Liver (tissue), 9 donors: ENCODE data around the gene B3GALNT2. TPM values are rescaled to one million over a fixed set of nuclear protein-coding genes. Genes with fewer than 3 reads are reported as not detected.

Experiments used
- DNase-seq: peaks from one replicate; pipeline ENCODE4 v3.0.0-alpha.2; 2017; ENCODE audit warnings: low spot score
- H3K27ac ChIP-seq, 2 donors: one replicate each; pipeline ENCODE4 v1.7.0; 2013; ENCODE audit warnings: inconsistent platforms in 2 of 2, low read length in 2 of 2, control low read depth in 1 of 2, low read depth in 1 of 2, mild to moderate bottlenecking in 1 of 2
- H3K27me3 ChIP-seq, 4 donors: one replicate each; pipeline versions ENCODE4 v1.6.1 to v1.7.0; 2013; ENCODE audit warnings: low read length in 3 of 4, inconsistent platforms in 1 of 4, mild to moderate bottlenecking in 1 of 4, moderate library complexity in 1 of 4; ENCODE audit not compliant: control insufficient read depth in 4 of 4, insufficient read depth in 4 of 4
- H3K36me3 ChIP-seq, 4 donors: one replicate each; pipeline versions ENCODE4 v1.6.1 to v1.7.0; 2013; ENCODE audit warnings: low read length in 3 of 4, mild to moderate bottlenecking in 3 of 4, low read depth in 1 of 4, moderate library complexity in 1 of 4; ENCODE audit not compliant: control insufficient read depth in 4 of 4, insufficient read depth in 3 of 4
- H3K4me1 ChIP-seq, 4 donors: one replicate each; pipeline versions ENCODE4 v1.6.1 to v1.7.0; 2013; ENCODE audit warnings: low read length in 3 of 4, mild to moderate bottlenecking in 3 of 4, moderate library complexity in 1 of 4; ENCODE audit not compliant: control insufficient read depth in 4 of 4, insufficient read depth in 4 of 4
- H3K4me3 ChIP-seq, 3 donors: one replicate each; pipeline versions ENCODE4 v1.6.1 to v1.7.0; 2013; ENCODE audit warnings: low read length in 3 of 3, control low read depth in 1 of 3, low read depth in 1 of 3, mild to moderate bottlenecking in 1 of 3
- H3K9ac ChIP-seq, 2 donors: one replicate each; pipeline ENCODE4 v1.7.0; 2013; ENCODE audit warnings: low read length in 2 of 2, mild to moderate bottlenecking in 2 of 2, moderate library complexity in 2 of 2, control low read depth in 1 of 2, low read depth in 1 of 2
- H3K9me3 ChIP-seq, 4 donors: one replicate each; pipeline versions ENCODE4 v1.6.1 to v1.7.0; 2013; ENCODE audit warnings: low read length in 3 of 4; ENCODE audit not compliant: control insufficient read depth in 4 of 4
- EGR1 ChIP-seq, 2 donors: IDR thresholded peaks; 2 replicates each; pipeline ENCODE4 v1.6.1; 2016 to 2018; ENCODE audit warnings: antibody characterized with exemption in 2 of 2, low read depth in 2 of 2
- HNF4G ChIP-seq: IDR thresholded peaks from 2 replicates; pipeline ENCODE4 v1.6.1; 2016; ENCODE audit warnings: antibody characterized with exemption
- JUND ChIP-seq, 2 donors: IDR thresholded peaks; 2 replicates each; pipeline ENCODE4 v1.6.1; 2016; ENCODE audit warnings: antibody characterized with exemption in 2 of 2
- NR2F2 ChIP-seq: IDR thresholded peaks from 2 replicates; pipeline ENCODE4 v1.6.1; 2016; ENCODE audit warnings: antibody characterized with exemption
- RAD21 ChIP-seq, 2 donors: IDR thresholded peaks; 2 replicates each; pipeline ENCODE4 v1.6.1; 2016; ENCODE audit warnings: antibody characterized with exemption in 2 of 2, mild to moderate bottlenecking in 2 of 2
- RXRA ChIP-seq, 2 donors: IDR thresholded peaks; 2 replicates each; pipeline ENCODE4 v1.6.1; 2017 to 2018; ENCODE audit warnings: antibody characterized with exemption in 2 of 2, mild to moderate bottlenecking in 1 of 2
- SP1 ChIP-seq: IDR thresholded peaks from 2 replicates; pipeline ENCODE4 v1.6.1; 2018; ENCODE audit warnings: antibody characterized with exemption, mild to moderate bottlenecking
- YY1 ChIP-seq: IDR thresholded peaks from 2 replicates; pipeline ENCODE4 v1.6.1; 2016; ENCODE audit warnings: antibody characterized with exemption, mild to moderate bottlenecking
- WGBS: extraction: QIAGEN DNeasy Blood & Tissue Kit; methylation state at CpG from one replicate; pipeline ENCODE4 v1.1.7; 2013; 5-methylcytosine and 5-hydroxymethylcytosine counted together
- polyA plus RNA-seq, 2 donors: library from polyadenylated mRNA; stranded (reverse) in 1 of 2; unstranded in 1 of 2; fragments of 200-250 nt in 1 of 2; fragments of >200 nt in 1 of 2; fragmentation: Nextera tagmentation in 1 of 2; extraction: Ambion mirVana in 1 of 2; gene quantifications; one replicate each; pipeline versions ENCODE4 v1.2.1 to v1.2.3, GENCODE V29; 2013 to 2015
- total RNA-seq, 2 donors: library from RNA; depleted of rRNA; stranded (reverse); fragments of >200 nt; gene quantifications; one replicate each; pipeline ENCODE4 v1.2.3, GENCODE V29; 2014
- TF ChIP-seq, protein P1 (sequence below): IDR thresholded peaks from 2 replicates; pipeline ENCODE4 v1.6.1; 2016; ENCODE audit warnings: antibody characterized with exemption
- TF ChIP-seq, protein P2 (sequence below): IDR thresholded peaks from 2 replicates; pipeline ENCODE4 v1.6.1; 2016; ENCODE audit warnings: antibody characterized with exemption, mild to moderate bottlenecking
- donor health status: healthy.
- donor health status: healthy.
- donor health status: healthy.
- donor health status: healthy.
- donor health status: healthy.

B3GALNT2 gene
- total and polyA plus RNA-seq, 4 donors = 2.3 to 20.7 (median 7.1) TPM

DNA sequence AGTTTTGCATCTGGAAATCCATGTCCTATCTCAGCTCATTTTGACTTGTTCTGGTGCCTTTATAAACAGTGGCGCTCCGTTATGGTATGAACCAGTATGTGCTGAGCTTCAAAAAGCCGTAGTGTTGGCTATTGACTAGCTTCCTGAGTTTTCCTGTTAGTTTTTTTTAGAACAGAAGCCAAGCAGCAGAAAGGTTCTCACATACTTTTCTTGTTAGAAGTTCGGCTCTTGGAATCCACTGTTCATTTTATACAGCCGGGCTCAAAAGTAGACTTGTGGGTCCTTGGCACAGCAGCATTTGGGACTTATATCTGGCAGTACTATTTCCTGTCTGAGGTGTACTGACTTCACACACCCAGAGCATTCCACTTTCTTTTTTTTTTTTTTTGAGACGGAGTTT, 73.3 kb downstream of the B3GALNT2 start:
- Histone ChIP-seq H3K4me3 (no peak overlapping the region), H3K27me3 (no peaks in the 10 kb centered on the region), H3K27ac (no peak overlapping the region), H3K9me3 (no peaks in the 10 kb centered on the region), H3K36me3 (peaks cover 5 to 27% (median 14%) of the 10 kb centered on the region in 4 donors), H3K4me1 (no peaks in the 10 kb centered on the region), H3K9ac (no peak overlapping the region)
- TF ChIP-seq SP1 = no peak
- DNase-seq = no peak
- 94% methylated on average over 6 of the region's 6 CpGs for WGBS

DNA sequence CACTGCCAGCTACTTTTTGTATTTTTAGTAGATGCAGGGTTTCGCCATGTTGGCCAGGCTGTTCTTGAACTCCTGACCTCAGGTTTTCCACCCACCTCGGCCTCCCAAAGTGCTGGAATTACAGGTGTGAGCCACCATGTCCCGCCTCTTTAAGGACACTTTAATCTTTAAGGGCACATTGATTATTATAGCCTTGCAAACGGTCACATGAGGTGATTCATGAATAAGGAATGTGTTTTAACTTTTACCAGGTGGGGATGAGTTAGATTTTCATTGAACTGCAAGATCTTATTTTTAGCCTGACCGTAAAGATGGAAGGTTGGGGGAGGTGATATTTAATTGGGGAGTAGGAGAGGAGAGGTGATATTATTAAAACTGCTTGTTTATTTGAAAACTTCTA, 75.1 kb downstream of the B3GALNT2 start:
- H3K4me1 ChIP-seq = no peaks in the 10 kb centered on the region
- no peaks in the 10 kb centered on the region for H3K9me3 ChIP-seq
- H3K27me3 ChIP-seq = no peaks in the 10 kb centered on the region
- no peak for DNase-seq
- peaks cover 5 to 19% (median 10%) of the 10 kb centered on the region in 4 donors for H3K36me3 ChIP-seq
- H3K4me3 ChIP-seq = no peak overlapping the region
- TF ChIP-seq NR2F2 (no peak), RAD21 (IDR thresholded peaks at IDR 0.05) (no peak)
- TF ChIP-seq, protein P1, sequence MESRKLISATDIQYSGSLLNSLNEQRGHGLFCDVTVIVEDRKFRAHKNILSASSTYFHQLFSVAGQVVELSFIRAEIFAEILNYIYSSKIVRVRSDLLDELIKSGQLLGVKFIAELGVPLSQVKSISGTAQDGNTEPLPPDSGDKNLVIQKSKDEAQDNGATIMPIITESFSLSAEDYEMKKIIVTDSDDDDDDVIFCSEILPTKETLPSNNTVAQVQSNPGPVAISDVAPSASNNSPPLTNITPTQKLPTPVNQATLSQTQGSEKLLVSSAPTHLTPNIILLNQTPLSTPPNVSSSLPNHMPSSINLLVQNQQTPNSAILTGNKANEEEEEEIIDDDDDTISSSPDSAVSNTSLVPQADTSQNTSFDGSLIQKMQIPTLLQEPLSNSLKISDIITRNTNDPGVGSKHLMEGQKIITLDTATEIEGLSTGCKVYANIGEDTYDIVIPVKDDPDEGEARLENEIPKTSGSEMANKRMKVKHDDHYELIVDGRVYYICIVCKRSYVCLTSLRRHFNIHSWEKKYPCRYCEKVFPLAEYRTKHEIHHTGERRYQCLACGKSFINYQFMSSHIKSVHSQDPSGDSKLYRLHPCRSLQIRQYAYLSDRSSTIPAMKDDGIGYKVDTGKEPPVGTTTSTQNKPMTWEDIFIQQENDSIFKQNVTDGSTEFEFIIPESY = no peak
- H3K9ac ChIP-seq = no peak overlapping the region
- 87% methylated on average over 5 of the region's 5 CpGs for WGBS
- no peak overlapping the region for H3K27ac ChIP-seq

DNA sequence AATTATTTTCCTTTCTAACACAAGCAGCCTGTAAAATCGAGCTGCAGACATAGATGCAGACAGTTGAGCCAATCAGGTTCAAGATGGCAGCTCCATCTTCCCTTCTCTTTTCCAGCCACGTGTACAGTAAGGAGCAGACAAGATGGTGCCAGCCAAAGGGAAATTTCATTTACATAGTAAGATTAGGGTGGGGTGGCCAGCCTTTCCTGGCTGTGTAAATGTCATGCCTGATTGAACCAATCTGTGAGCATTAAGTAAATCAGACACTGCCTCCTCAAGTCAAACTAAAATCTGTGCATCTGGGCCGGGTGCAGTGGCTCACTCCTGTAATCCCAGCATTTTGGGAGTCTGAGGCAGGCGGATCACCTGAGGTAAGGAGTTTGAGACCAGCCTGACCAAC, 76.8 kb downstream of the B3GALNT2 start:
- DNase-seq = no peak
- H3K9me3 ChIP-seq = no peaks in the 10 kb centered on the region
- 91% methylated on average over 4 of the region's 4 CpGs for WGBS

More for the DNA sequence above, 76.8 kb downstream of the B3GALNT2 start:
- H3K4me3 ChIP-seq = no peak overlapping the region
- no peaks in the 10 kb centered on the region for H3K27me3 ChIP-seq
- TF ChIP-seq YY1 = no peak
- TF ChIP-seq, protein P2, sequence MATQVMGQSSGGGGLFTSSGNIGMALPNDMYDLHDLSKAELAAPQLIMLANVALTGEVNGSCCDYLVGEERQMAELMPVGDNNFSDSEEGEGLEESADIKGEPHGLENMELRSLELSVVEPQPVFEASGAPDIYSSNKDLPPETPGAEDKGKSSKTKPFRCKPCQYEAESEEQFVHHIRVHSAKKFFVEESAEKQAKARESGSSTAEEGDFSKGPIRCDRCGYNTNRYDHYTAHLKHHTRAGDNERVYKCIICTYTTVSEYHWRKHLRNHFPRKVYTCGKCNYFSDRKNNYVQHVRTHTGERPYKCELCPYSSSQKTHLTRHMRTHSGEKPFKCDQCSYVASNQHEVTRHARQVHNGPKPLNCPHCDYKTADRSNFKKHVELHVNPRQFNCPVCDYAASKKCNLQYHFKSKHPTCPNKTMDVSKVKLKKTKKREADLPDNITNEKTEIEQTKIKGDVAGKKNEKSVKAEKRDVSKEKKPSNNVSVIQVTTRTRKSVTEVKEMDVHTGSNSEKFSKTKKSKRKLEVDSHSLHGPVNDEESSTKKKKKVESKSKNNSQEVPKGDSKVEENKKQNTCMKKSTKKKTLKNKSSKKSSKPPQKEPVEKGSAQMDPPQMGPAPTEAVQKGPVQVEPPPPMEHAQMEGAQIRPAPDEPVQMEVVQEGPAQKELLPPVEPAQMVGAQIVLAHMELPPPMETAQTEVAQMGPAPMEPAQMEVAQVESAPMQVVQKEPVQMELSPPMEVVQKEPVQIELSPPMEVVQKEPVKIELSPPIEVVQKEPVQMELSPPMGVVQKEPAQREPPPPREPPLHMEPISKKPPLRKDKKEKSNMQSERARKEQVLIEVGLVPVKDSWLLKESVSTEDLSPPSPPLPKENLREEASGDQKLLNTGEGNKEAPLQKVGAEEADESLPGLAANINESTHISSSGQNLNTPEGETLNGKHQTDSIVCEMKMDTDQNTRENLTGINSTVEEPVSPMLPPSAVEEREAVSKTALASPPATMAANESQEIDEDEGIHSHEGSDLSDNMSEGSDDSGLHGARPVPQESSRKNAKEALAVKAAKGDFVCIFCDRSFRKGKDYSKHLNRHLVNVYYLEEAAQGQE = no peak
- no peak for TF ChIP-seq EGR1 (IDR thresholded peaks at IDR 0.05; ENCODE audit: low read depth in 2 of 2)
- TF ChIP-seq HNF4G = no peak
- TF ChIP-seq JUND (IDR thresholded peaks at IDR 0.05) = no peak
- TF ChIP-seq RXRA (IDR thresholded peaks at IDR 0.05) = no peak
- no peak overlapping the region for H3K9ac ChIP-seq
- peaks cover 0 to 6% (median 4%) of the 10 kb centered on the region in 4 donors for H3K36me3 ChIP-seq
- no peaks in the 10 kb centered on the region for H3K4me1 ChIP-seq
- H3K27ac ChIP-seq = no peak overlapping the region
